HEK293 (cell line): ENCODE measurements around the gene HBZ.

ENCODE experiments used
- CTCF ChIA-PET: fragments of 350-600 bp; formaldehyde crosslinking; extraction: SDS; loops from one replicate; lab custom pipeline; 2021; ENCODE audit warnings: antibody characterized with exemption; lab: Yijun Ruan, JAX
- POLR2A ChIA-PET: fragments of 300-600 bp; formaldehyde crosslinking; extraction: SDS; loops from one replicate; lab custom pipeline; 2020; ENCODE audit warnings: antibody characterized with exemption, inconsistent platforms; lab: Yijun Ruan, JAX
- H3K27ac ChIP-seq: fragments of 200-500 bp; sonication (Bioruptor generic); 2 replicates; pipeline ENCODE4 v1.5.1; 2014; ENCODE audit warnings: low read depth, low read length, control low read depth, inconsistent platforms; ENCODE audit errors: extremely low read depth
- H3K36me3 ChIP-seq, 2 experiments: fragments of 200-500 bp in 1 of 2; sonication (Bioruptor generic) in 1 of 2; 1 replicate in 1 of 2; 2 replicates in 1 of 2; pipeline ENCODE4 v1.5.1; 2014 to 2017; ENCODE audit warnings: inconsistent platforms in 2 of 2, low read length in 2 of 2; ENCODE audit not compliant: control insufficient read depth in 2 of 2, insufficient read depth in 1 of 2
- H3K4me1 ChIP-seq: fragments of 200-500 bp; sonication (Bioruptor generic); 2 replicates; pipeline ENCODE4 v1.5.1; 2014; ENCODE audit warnings: mild to moderate bottlenecking, low read length, inconsistent platforms; ENCODE audit not compliant: control insufficient read depth, insufficient read depth
- H3K4me3 ChIP-seq: 2 replicates; pipeline ENCODE4 v1.5.1; 2011; ENCODE audit warnings: low read depth, mild to moderate bottlenecking, control low read depth, low read length, moderate library complexity
- H3K9me3 ChIP-seq: fragments of 200-500 bp; sonication (Bioruptor generic); 2 replicates; pipeline ENCODE4 v1.5.1; 2014; ENCODE audit warnings: low read depth, low read length, inconsistent platforms; ENCODE audit not compliant: control insufficient read depth, insufficient read depth
- BCL11B ChIP-seq: fragments of 450-650 bp; formaldehyde crosslinking; IDR thresholded peaks from 2 replicates; pipeline ENCODE4 v1.5.1; 2016; ENCODE audit warnings: low read depth, missing biosample characterization, missing genetic modification characterization
- CTCF ChIP-seq: fragments of 450-650 bp; formaldehyde crosslinking; IDR thresholded peaks from 2 replicates; pipeline ENCODE4 v1.5.1; 2016; ENCODE audit warnings: missing biosample characterization, missing genetic modification characterization
- FEZF1 ChIP-seq: fragments of 450-650 bp; formaldehyde crosslinking; IDR thresholded peaks from 2 replicates; pipeline ENCODE4 v1.5.1; 2016; ENCODE audit warnings: missing biosample characterization, missing genetic modification characterization
- HOXA7 ChIP-seq: sonication (generic); formaldehyde crosslinking; IDR thresholded peaks from 2 replicates; pipeline ENCODE4 v1.8.1; 2022; ENCODE audit warnings: missing genetic modification reagents, borderline replicate concordance
- KLF17 ChIP-seq: fragments of 450-650 bp; formaldehyde crosslinking; IDR thresholded peaks from 2 replicates; pipeline ENCODE4 v1.5.1; 2016; ENCODE audit warnings: missing biosample characterization, missing genetic modification characterization
- MEIS1 ChIP-seq: sonication (generic); formaldehyde crosslinking; IDR thresholded peaks from 2 replicates; pipeline ENCODE4 v1.8.1; 2022; ENCODE audit warnings: missing genetic modification reagents, mild to moderate bottlenecking, borderline replicate concordance
- REST ChIP-seq: fragments of 450-650 bp; formaldehyde crosslinking; IDR thresholded peaks from 2 replicates; pipeline ENCODE4 v1.5.1; 2016; ENCODE audit warnings: missing biosample characterization, missing genetic modification characterization
- ZBTB48 ChIP-seq: fragments of 450-650 bp; formaldehyde crosslinking; IDR thresholded peaks from 2 replicates; pipeline ENCODE4 v1.5.1; 2016; ENCODE audit warnings: missing biosample characterization, missing genetic modification characterization
- ZBTB6 ChIP-seq: fragments of 450-650 bp; formaldehyde crosslinking; IDR thresholded peaks from 2 replicates; pipeline ENCODE4 v1.5.1; 2017; ENCODE audit warnings: missing biosample characterization, missing genetic modification characterization
- ZFP3 ChIP-seq: fragments of 450-650 bp; formaldehyde crosslinking; IDR thresholded peaks from 2 replicates; pipeline ENCODE4 v1.5.1; 2016; ENCODE audit warnings: low read depth, missing biosample characterization, missing genetic modification characterization
- ZNF157 ChIP-seq: fragments of 450-650 bp; formaldehyde crosslinking; IDR thresholded peaks from 2 replicates; pipeline ENCODE4 v1.5.1; 2016; ENCODE audit warnings: missing biosample characterization, missing genetic modification characterization
- ZNF2 ChIP-seq: fragments of 450-650 bp; formaldehyde crosslinking; IDR thresholded peaks from 2 replicates; pipeline ENCODE4 v1.5.1; 2016; ENCODE audit warnings: missing biosample characterization, missing genetic modification characterization
- ZNF221 ChIP-seq: fragments of 450-650 bp; formaldehyde crosslinking; IDR thresholded peaks from 2 replicates; pipeline ENCODE4 v1.5.1; 2017; ENCODE audit warnings: missing biosample characterization, missing genetic modification characterization, borderline replicate concordance
- ZNF24 ChIP-seq: fragments of 450-650 bp; formaldehyde crosslinking; IDR thresholded peaks from 2 replicates; pipeline ENCODE4 v1.5.1; 2016; ENCODE audit warnings: missing biosample characterization, missing genetic modification characterization
- ZNF280C ChIP-seq: fragments of 450-650 bp; formaldehyde crosslinking; IDR thresholded peaks from 2 replicates; pipeline ENCODE4 v1.5.1; 2016; ENCODE audit warnings: missing biosample characterization, missing genetic modification characterization
- ZNF350 ChIP-seq: fragments of 450-650 bp; formaldehyde crosslinking; IDR thresholded peaks from 2 replicates; pipeline ENCODE4 v1.5.0; 2017; ENCODE audit warnings: missing biosample characterization, mild to moderate bottlenecking, missing genetic modification characterization
- ZNF423 ChIP-seq: fragments of 450-650 bp; formaldehyde crosslinking; IDR thresholded peaks from 2 replicates; pipeline ENCODE4 v1.5.1; 2016; ENCODE audit warnings: missing biosample characterization, missing genetic modification characterization
- ZNF48 ChIP-seq: fragments of 450-650 bp; formaldehyde crosslinking; IDR thresholded peaks from 2 replicates; pipeline ENCODE4 v1.5.1; 2016; ENCODE audit warnings: missing biosample characterization, missing genetic modification characterization
- ZNF488 ChIP-seq: fragments of 450-650 bp; formaldehyde crosslinking; IDR thresholded peaks from 2 replicates; pipeline ENCODE4 v1.5.1; 2016; ENCODE audit warnings: missing biosample characterization, missing genetic modification characterization
- ZNF501 ChIP-seq: fragments of 450-650 bp; formaldehyde crosslinking; IDR thresholded peaks from 2 replicates; pipeline ENCODE4 v1.5.1; 2016; ENCODE audit warnings: missing biosample characterization, missing genetic modification characterization
- ZNF548 ChIP-seq: fragments of 450-650 bp; formaldehyde crosslinking; IDR thresholded peaks from 2 replicates; pipeline ENCODE4 v1.5.1; 2016; ENCODE audit warnings: missing biosample characterization, missing genetic modification characterization
- ZNF585B ChIP-seq: fragments of 450-650 bp; formaldehyde crosslinking; IDR thresholded peaks from 2 replicates; pipeline ENCODE4 v1.5.1; 2016; ENCODE audit warnings: missing biosample characterization, missing genetic modification characterization
- ZNF660 ChIP-seq: fragments of 450-650 bp; IDR thresholded peaks from 2 replicates; pipeline ENCODE4 v1.5.1; 2018; ENCODE audit warnings: missing biosample characterization, mild to moderate bottlenecking, missing genetic modification characterization
- ZNF76 ChIP-seq: fragments of 450-650 bp; formaldehyde crosslinking; IDR thresholded peaks from 2 replicates; pipeline ENCODE4; 2016; ENCODE audit warnings: low read depth, missing biosample characterization, missing genetic modification characterization, borderline replicate concordance
- ZNF791 ChIP-seq: fragments of 450-650 bp; formaldehyde crosslinking; IDR thresholded peaks from 2 replicates; pipeline ENCODE4 v1.5.1; 2016; ENCODE audit warnings: missing biosample characterization, missing genetic modification characterization

The HBZ gene

GRCh38 chr16:180681-181564 is 28.5 kb downstream of the HBZ start (continued):
- TF ChIP-seq ZNF280C (tag by site-specific recombination) (no peak), KLF17 (peak; percentile 67; the same call in 1 of the 2 replicates), FEZF1 (tag by site-specific recombination) (no peak), ZNF350 (no peak), ZNF423 (tag by site-specific recombination) (no peak), ZNF585B (no peak), REST (tag by site-specific recombination) (no peak), ZNF221 (tag by site-specific recombination) (no peak), BCL11B (tag by site-specific recombination) (no peak), ZNF48 (no peak), ZBTB48 (tag by site-specific recombination) (no peak; the same call in 1 of the 2 replicates), ZNF488 (no peak), ZNF24 (no peak)

- no peaks in the 10 kb centered on the region for H3K9me3 ChIP-seq
- peaks cover 0 to 9% of the 10 kb centered on the region in 2 experiments; a peak in 2 of 3 replicates for H3K36me3 ChIP-seq
- no peak overlapping the region for H3K4me3 ChIP-seq
- CTCF ChIA-PET, result interaction anchor here (0.5 to 2.5 kb wide), 24 partner anchors 10 to 312 kb away, joined by 3 to 25 read pairs (median 5); no protein-coding TSS in a partner anchor
- POLR2A ChIA-PET, result interaction anchor here (0.5 to 1.4 kb wide), 2 partner anchors 10 to 110 kb away, joined by 4 to 6 read pairs; no protein-coding TSS in a partner anchor
- H3K4me1 ChIP-seq, result peaks cover 3% of the 10 kb centered on the region; the same call in 1 of the 2 replicates
- H3K27ac ChIP-seq, result no peak overlapping the region
- no peak for TF ChIP-seq ZNF791 (tag by site-specific recombination)
- no peak for TF ChIP-seq MEIS1 (CRISPR knock-in tag)
- TF ChIP-seq CTCF (tag by site-specific recombination), result peak; percentile 96
- TF ChIP-seq ZNF157 (tag by site-specific recombination), result no peak
- TF ChIP-seq ZNF501 (tag by site-specific recombination), result peak; percentile 64; the same call in 1 of the 2 replicates
- no peak for TF ChIP-seq ZNF548
- 0 out of 2 replicates have a peak, but pooled peaks have one; percentile 50 for TF ChIP-seq ZNF2 (tag by site-specific recombination)
- no peak for TF ChIP-seq HOXA7 (CRISPR knock-in tag)
- 0 out of 2 replicates have a peak, but pooled peaks have one; percentile 24 for TF ChIP-seq ZBTB6 (tag by site-specific recombination)
- TF ChIP-seq ZNF76 (tag by site-specific recombination), result peak; percentile 13; the same call in 1 of the 2 replicates
- TF ChIP-seq ZNF660 (tag by site-specific recombination), result peak; percentile 76; the same call in 1 of the 2 replicates
- no peak for TF ChIP-seq ZFP3 (tag by site-specific recombination)
Measured at GRCh38 chr16:181565-182021, 29.1 kb downstream of the HBZ start.
